GM19467 (cell line): ENCODE data around the gene CCDC136.

Experiments
- ATAC-seq: cut with Tn5 transposase; IDR thresholded peaks from one replicate; pipeline ENCODE4 v1.9.1; 2021; ENCODE audit warnings: mild to moderate bottlenecking, moderate library complexity; ENCODE audit not compliant: unreplicated experiment

The CCDC136 gene

DNA sequence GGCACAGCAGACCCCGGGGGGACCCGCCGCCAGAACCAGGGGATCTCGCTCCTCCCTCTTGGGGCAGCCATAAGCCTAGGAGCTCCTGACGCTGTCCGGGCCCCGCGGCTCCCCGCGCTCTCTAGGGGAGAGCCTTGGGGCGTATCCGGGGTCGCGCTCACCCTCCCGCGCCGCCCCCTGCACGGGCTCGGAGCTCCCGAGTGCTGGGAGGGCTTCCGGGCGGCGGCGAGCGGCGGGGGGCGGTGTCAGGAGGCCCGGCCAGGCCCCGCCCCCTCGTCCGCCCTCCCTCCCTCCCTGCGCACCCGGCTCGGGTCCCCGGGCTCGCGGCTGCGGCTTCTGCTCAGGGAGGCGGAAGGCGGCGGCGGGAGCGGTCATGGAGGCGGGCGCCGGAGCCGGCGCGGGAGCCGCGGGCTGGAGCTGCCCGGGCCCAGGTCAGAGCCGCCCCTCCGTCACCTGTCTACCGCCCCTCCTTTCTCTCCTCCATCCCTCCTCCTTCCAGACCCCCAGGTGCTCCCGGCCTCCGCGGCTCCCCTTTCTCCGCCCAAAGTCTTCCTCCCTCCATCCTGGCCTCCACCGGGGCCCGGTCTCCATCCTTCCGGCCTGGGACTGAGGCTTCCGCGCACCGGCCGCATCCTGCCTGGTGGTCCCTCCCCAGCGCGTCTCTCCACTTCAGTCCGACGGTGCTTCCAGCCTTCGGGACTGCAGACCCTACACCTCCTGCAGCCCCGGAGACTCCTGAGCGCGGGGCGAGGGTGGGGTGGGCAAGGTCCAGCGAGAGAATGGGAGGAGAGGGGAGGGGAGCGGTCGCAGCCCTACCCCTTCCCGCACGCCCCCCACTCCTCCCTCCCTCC lies at the start of gene CCDC136:
Gene CCDC136 (plus strand): TSS at position 848 of the 851 bp plus-strand sequence. CDS start 444 bp downstream, outside the sequence.
- peak; percentile 79 for ATAC-seq

GRCh38 chr7:128742206-128742605 lies 49.6 kb upstream of the CCDC136 start:
- no peak for ATAC-seq

DNA sequence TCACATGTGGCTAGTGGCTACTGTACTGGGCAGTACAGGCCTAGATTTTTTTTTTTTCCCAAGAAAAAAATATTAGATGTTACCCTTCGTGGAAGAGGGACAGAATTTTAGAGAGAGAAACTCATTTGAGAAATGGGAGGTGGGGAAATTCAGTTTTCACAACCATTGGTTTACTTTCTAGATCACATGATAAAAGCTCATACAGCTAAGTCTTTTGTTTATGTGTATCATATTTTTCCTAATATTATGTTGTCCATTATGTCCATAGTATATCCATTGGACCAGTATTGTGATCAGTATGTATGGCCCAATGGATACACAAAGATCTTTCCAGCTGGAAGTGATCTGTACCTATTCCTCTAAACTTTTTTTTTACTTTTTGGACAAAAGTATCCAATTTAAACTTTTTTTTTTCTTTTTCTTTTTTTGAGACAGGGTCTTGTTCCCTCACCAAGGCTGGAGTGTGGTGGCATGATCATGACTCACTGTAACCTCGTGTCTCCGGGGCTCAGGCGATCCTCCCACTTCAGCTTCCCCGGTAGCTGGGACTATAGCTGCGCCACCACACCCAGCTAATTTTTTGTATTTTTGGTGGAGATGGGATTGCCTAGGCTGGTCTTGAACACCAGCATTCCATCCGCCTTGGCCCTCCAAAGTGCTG lies 48.5 kb upstream of the CCDC136 start:
- no peak for ATAC-seq

DNA sequence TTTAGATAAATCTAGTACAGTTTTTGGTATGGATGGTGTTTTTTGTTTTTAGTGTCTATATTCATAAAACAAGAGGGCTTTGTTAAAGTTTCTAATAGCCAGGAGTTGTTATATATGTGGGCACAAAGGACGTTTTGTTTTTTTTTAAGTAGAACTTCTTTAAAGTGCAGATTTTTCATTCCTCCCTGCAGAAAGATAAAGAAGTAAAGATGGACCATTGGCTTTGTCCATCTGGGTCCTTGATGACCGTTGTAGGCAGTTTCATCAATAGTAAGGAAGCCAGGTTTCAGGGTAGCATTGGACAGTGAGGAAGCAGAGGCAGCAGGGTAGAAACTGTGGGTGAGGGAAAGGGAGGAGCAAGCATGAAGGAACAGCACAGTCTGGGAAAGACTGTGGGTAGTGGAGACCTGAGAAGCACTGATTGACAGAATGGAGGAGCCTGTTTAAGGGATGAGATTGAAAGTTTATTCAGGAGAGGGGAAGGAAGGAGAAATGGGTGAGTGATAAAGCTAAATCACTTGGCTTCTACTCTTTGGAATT lies 47.3 kb upstream of the CCDC136 start:
- ATAC-seq: no peak

DNA sequence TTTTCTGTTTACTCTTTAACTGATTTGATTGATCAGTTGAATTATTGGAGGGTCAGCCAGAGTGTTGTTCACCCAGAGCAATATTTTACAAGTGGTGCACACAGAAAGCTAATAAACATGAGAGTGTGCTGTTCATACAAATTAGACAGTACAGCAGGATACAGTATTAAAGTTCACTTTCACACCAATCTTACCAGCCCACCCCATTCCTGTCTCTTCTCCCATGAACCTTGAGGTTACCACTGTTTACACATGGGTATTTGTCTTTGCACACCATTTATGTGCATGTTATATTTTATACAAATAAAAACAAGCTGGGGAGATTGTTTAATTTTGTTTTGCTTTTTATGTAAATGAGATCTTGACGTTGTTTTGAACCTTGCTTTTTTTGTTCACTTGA lies 46.1 kb upstream of the CCDC136 start:
- ATAC-seq: no peak

- no peak for ATAC-seq
Measured at GRCh38 chr7:128747327-128748079, 44.3 kb upstream of the CCDC136 start.

- no peak for ATAC-seq
Measured at GRCh38 chr7:128752251-128752650, 39.5 kb upstream of the CCDC136 start.

DNA sequence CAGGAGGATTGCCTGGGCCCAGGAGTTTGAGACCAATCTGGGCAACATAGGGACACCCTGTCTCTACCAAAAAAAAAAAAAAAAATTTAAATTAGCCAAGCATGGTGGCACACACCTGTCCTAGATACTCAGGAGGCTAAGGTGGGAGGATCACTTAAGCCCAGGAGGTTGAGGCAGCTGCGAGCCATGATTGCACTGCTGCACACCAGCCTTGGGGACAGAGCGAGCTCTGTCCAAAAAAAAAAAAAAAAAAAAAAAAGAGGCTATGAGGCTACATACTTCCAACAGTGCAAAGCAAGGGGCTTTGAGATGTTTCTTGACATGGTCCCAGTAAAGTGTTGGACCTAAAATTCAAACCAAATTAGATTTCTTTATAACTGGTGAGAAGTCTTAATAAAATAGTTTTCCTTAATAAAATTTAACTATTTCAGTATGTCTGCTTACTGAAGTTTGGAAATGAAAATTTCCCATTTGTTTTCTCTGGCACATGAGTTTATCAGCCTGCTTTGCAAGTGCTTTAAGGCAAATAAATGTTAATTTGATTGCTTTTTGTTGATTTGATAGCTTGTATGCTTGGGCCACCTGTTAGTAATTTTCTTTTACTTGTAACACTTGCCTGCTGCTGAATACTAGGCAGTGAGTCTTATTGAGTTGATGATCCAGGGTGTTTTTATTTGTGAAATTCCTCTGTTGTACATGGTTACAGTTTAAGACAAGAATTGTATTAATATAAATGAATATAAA lies 36.5 kb upstream of the CCDC136 start:
- ATAC-seq: no peak

DNA sequence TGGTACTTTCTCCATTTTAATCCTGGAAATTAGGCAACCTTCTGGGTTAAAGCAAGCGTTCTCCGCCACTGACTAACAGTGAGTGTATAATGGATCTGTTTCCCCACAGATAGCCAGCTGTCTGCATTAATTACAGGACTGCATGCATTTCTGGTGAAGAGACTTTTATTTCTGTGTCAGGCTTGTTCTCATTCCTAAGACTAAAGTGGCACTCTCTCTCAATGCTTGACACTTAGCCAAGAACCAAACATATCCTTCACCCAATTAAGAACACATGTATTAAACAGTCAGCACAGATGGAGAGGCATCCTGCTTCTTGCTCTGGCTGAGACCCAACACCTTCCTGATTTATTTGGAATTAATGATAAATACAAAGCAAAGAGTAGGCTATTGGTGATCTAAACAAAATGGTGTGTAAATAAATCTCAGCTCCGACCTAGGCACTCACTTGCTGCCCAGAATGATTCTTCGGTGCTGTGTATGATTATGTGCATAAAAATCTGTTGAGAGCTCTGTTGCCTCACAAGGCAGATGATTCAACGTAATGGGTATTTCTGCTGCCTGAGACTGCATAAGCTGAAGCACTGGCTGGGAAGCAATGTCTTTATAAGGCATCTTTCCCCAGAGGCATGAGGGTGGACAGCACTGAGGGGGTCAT lies 35.8 kb upstream of the CCDC136 start:
- no peak for ATAC-seq

GRCh38 chr7:128757203-128757602 lies 34.6 kb upstream of the CCDC136 start:
- ATAC-seq: no peak

DNA sequence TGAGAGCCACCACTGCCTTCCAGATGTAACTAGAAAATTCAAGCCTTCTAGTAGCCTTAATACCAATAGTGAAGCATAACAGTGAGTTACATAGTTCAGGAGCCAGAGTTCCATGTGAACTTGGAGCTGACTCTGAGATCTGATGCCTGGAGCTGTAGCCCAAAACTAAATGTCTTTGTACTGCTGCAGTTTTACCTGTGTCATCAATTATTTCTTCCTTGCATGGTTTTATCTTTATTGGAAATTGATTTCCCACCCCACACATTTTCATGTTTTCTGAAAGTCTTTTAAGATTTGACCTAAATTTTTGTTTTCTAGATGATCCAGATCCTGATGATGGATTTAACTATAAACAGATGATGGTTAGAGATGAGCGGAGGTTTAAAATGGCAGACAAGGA lies 33.2 kb upstream of the CCDC136 start:
- no peak for ATAC-seq

- ATAC-seq: no peak
Measured at GRCh38 chr7:128759242-128759641, 32.5 kb upstream of the CCDC136 start.

- no peak for ATAC-seq
Measured at GRCh38 chr7:128763541-128763940, 28.2 kb upstream of the CCDC136 start.

DNA sequence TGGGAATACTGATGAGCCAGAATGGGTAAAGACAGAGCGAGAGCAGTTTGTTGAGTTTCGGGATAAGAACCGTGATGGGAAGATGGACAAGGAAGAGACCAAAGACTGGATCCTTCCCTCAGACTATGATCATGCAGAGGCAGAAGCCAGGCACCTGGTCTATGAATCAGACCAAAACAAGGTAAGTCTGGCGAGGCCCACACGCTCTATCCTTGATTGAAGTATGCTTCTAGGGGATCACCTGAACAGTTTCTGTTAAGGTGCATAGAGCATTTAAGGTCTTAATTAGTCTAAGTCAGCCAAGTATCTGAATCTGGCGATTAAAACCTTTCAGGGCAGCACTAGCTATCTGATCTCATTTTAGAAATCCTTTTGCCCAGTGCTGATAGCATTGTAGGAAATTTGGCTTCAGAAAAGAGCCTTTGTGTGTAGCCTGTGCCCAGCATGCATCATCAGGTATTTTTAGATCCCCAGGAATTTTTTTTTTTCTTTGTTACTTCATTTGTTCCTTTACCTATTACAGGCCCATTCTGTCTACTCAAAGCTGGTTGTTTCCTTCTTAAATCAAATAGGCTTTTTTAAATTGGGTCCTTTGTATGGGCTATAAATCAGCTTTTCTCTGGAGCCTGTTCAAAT lies 24.2 kb upstream of the CCDC136 start:
- no peak for ATAC-seq

DNA sequence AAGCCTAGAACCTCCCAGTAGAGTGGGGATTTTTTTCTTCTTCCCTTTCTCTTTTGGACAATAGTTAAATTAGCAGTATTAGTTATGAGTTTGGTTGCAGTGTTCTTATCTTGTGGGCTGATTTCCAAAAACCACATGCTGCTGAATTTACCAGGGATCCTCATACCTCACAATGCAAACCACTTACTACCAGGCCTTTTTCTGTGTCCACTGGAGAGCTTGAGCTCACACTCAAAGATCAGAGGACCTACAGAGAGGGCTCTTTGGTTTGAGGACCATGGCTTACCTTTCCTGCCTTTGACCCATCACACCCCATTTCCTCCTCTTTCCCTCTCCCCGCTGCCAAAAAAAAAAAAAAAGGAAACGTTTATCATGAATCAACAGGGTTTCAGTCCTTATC lies 21.5 kb upstream of the CCDC136 start:
- no peak for ATAC-seq

GRCh38 chr7:128773604-128774003 lies 18.2 kb upstream of the CCDC136 start:
- ATAC-seq: no peak

DNA sequence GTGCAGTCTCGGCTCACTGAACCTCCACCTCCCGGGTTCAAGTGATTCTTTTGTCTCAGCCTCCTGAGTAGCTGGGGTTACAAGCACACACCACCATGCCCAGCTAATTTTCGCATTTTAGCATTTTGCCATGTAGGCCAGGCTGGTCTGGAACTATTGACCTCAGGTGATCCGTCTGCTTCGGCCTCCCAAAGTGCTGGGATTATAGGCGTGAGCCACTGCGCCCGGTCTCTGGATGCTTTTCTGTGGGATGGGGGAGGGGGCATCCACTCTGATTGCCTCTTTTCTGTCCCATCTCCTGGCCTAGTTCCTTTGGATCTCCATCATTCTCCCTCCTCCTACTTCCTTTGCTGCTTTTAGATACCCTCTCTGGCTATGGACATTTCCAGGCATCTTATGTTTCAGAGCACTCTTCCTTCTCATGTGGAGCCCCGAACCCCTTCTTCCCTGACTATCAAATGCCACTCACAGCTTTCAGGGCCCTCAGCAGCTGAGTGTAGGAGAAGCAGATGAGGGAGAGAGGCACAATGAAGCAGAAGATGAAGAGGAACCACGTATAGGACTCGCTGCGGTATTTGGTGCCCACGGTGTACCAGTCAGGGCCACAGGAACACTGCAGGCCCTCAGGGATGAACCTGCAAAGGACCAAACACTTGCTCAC lies 17.6 kb upstream of the CCDC136 start:
- ATAC-seq: no peak

DNA sequence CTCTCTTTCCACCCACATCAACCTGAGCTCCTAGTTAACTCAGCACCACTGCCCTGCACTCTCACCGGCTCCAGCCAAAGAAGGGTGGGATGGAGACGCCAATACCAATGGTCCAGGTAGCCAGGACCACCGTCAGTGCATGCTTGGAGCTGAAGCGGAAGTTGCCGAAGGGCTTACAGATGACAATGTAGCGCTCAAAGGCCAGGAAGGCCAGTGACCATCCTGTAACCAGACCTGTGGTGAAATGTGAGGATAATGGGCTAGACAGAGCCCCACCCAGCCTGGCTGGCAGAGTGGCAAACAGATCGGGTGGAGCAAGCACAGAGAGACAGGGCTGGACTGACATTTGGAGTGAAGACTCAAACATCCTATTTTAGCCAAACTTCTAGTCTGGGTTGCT lies 16.8 kb upstream of the CCDC136 start:
- ATAC-seq: no peak
